NCI-H2081 (cell line): ENCODE results near the gene DIP2A.
"Not testable (repeated sequence)": the region's sequence is repeated elsewhere in the genome, so short reads cannot be mapped to it uniquely, and the experiment has no call there.

Source experiments
- DNase-seq, 2 experiments: peaks; one replicate each; lab custom pipeline; 2025; lab: John Stamatoyannopoulos, UW

DIP2A gene

DNA sequence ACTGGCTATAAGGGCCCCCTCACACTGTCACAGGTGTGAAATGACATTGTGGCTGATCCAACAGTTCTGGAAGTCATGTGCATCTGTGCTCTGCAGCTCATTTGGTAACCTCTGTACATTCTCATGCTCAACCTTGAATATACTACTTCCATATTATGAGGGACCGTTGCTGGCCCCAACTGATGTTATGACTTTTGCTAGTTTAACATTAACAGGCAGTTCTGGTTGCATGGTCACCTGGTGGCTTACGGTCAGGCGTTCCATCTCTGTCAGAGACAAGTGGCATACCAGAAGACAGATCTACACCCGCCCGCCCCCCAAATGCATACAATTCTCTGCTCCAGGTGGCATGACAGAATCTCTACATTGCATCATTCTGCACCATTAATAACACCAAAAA lies 6.0 kb upstream of the DIP2A start:
- DNase-seq, result no peak

DNA sequence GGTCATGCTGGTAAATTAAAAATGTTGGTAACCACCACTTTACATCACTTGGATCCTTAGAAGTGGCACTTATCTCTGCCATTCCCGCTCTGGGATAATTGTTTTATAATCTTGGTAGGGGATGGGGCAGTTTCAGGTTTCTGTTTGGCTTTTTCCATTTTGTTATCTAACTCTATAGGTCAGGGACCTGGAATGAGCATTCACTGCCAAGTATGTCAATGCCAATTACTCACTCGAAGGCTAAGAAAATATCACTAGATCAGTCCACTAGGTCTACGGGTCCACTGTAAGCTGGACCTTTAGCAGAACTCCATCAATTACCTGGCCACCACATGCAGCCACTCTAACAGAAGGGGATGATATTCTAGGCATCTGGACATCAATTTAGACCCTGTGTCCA lies 4.5 kb upstream of the DIP2A start:
- no peak for DNase-seq

DNA sequence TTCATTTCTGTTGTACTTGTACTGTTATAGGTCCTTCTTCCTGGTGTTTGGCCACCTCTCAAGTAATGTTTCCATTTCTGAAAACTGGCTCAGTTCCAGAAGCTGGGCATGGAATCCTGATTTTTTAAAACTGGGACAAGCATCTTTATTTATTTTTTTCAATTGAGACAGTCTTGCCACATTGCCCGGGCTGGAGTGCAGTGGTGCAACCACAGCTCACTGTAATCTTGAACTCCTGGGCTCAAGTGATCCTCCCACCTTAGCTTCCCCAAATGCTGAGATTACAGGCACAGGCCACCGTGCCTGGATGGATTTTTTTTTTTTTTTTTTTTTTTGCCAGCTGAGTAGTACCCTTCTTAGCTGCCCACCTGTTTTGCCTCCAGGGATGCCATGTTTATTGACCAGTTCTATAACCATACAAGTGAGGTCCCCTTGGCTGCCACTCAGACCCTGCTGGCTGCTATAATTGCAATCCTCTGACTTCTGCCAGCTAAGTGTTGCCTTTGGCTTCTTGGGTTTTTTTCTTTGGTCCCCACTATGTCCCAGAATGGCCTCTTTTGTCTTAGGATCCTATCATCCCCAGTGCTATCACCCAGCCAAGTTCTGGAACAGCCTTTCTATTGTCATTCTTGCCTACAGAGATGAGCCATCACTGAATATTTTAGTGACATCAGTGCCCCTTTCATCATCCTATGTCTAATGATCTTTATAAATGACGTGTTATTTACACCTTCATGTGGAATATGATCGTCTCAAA lies 3.9 kb upstream of the DIP2A start:
- DNase-seq, result no peak

DNA sequence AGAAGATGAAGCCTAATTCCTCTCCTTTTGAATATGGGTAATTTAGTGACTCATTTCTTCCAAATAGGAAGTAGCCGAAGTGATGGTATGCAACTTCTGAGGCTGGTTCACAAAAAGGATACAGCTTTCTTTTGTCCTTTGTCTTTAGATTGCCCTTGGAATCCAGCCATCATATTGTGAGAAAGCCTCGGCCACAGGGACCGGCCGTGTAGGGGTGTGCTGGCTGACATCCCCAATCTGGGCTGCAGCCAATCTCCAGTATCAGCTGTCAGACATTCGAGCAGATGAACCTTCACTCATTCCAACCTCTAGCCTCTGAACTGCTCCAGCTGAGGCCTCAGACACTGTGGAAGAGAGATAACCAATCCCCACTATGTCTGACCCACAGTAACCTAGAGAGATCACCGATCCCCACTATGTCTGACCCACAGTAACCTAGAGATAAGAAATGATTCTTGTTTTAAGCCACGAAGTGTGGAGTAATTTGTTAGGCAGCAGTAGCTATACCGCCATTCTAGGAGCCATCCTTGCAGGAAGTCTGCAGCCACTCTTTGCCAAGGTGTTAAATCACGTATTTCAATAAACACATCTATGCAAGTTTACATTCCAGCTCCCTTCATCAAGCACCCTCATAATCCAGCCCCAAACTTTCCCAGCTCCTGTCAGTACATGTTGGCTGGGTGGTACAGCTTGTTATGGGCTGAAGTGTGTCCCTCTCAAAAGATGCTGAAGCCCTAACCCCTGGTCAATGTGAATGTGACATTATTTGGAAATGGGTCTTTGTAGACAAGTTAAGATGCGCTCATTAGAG lies 2.9 kb upstream of the DIP2A start:
- no peak for DNase-seq

GRCh38 chr21:46456750-46457149 lies 1.9 kb upstream of the DIP2A start:
- no peak for DNase-seq

DNA sequence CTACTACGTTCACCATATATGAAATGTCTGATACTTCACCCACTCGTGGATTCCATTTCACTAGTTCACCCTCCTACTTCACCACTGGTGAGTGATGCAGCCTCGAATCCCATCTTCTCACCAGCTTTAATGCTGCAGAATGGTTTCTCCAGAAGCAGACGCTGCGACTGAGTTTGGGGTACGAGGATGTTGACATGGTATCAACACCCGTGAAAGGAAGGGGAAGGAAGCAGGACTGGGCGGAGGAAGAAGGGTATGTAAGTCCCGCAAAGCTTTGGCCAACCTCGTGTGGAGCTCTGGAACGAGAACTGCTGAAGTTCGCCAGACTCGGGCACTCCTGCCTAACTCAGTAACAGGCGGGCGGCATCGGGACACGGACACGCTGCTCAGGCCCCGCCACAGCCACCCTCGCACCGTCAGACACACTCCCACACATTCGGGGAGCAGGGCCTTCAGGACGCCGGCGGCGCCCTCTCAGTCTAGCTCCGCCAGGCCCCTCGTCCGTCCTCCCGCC lies 833 bp upstream of the DIP2A start:
- DNase-seq, result peak in 1 of 2 experiments; percentile 28

- no peak for DNase-seq
These were observed 299 bp downstream of the DIP2A start for GRCh38 chr21:46459024-46459355.

DNA sequence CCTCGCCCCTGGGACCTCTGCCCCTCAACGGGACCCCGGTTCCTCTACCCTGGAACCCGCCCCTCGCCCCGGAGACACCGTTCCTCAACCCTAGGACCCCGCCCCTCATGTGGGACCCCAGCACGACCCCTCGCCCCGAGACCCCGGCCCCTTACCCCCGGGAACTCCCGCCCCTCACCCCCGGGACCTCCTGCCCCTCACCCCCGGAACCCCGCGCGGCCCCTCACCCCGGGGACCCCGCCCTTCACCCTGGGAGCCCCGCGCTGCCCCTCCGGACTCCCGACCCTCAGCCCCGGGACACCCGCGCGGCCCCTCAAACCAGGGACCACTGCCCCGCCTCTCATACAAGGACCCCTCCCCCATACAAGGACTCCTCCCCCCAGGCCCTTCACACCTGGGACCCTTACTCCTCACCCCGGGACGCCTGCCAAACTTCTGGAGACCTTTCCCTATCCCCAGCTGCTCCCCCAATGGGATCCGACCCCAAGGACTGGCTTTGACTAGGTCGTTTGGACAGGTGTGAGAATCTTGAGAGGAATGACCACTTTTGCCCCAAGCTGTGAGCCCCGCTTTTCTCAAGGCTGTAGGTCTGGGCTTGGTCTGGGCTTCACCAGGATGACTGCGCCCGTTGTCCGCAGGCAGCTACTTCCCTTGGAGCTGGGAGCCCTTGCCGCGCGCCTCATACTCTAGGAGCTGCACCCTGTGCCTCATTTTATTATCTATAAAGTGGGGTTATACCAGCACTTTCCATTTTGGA lies 843 bp downstream of the DIP2A start:
- no peak for DNase-seq

- no peak for DNase-seq
These were observed 3.2 kb downstream of the DIP2A start for GRCh38 chr21:46461909-46462308.

DNA sequence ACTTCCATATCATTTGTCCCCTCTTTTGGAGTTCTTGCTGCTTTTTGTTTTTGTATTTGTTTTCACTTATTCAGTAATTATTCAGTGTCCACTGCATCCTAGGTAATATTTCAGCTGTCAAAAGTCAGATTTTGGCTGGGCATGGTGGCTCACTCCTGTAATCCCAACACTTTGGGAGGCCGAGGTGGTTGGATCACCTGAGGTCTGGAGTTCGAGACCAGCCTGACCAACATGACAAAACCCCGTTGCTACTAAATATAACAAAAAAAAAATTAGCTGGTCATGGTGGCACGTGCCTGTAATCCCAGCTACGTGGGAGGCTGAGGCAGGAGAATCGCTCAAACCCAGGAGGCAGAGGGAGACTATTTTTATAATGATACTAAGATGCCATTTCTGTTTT lies 6.5 kb downstream of the DIP2A start:
- DNase-seq, result not testable (repeated sequence)

- DNase-seq, result no peak
These were observed 7.0 kb downstream of the DIP2A start for GRCh38 chr21:46465651-46466050.

- DNase-seq, result no peak
These were observed 9.6 kb downstream of the DIP2A start for GRCh38 chr21:46468108-46468774.

DNA sequence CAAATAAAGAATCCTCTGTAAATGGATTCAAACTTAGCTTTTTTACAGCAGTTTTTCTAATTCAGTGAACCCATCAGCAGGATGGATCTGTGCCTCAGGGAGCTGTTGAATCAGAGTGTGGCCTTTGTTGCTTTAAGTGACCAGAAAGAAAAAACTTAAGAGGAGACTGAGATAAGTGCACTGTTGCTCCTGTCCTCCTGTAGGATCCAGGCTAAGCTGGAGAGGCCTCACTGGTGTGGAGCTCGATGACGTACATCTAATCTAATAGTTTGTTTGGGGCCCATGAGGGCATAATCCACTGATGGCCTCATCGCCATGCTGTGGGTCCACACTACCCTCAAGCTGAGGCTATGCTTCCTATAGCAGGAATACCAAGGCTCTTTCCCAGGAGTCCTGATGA lies 10.6 kb downstream of the DIP2A start:
- DNase-seq, result no peak

GRCh38 chr21:46471514-46471913 lies 12.8 kb downstream of the DIP2A start:
- no peak for DNase-seq

DNA sequence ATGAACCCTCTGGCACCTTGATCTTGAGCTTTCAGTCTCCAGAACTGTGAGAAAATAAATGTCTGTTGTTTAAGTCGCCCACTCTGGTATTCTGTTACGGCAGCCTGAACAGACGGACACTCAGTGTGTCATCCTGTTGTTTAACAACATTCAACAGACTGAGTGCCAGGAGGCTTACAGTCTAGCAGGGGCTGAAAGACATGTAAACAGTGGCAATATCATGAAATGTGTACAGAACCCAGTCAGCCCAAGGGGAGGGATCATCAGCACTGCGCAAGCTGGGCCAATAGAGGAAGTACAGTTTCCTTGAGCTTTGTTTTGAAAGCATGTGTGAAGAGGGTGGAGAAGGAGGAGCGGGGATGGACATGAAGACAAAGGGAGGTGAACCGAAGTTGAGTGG lies 13.6 kb downstream of the DIP2A start:
- no peak for DNase-seq

- no peak for DNase-seq
These were observed 15.7 kb downstream of the DIP2A start for GRCh38 chr21:46474382-46474781.

GRCh38 chr21:46475296-46475695 lies 16.6 kb downstream of the DIP2A start:
- DNase-seq, result no peak

- no peak for DNase-seq
These were observed 19.1 kb downstream of the DIP2A start for GRCh38 chr21:46477765-46478164.

GRCh38 chr21:46478910-46479309 lies 20.2 kb downstream of the DIP2A start:
- no peak for DNase-seq

- DNase-seq, result no peak
These were observed 21.8 kb downstream of the DIP2A start for GRCh38 chr21:46480466-46480865.

GRCh38 chr21:46482225-46482845 lies 23.6 kb downstream of the DIP2A start:
- peak in 1 of 2 experiments; percentile 44 for DNase-seq

GRCh38 chr21:46482846-46483231 lies 24.1 kb downstream of the DIP2A start:
- DNase-seq, result no peak
